Esophagus muscularis mucosa (tissue), 4 donors: Measurements from ENCODE around the gene FAM184B.
A peak's percentile ranks its signal among the peaks of the same experiment; 100 is the strongest.

Experiments used
- CTCF ChIP-seq, 3 experiments: fragments of 200-600 bp in 2 of 3; fragments of 450-650 bp in 1 of 3; sonication (generic) in 2 of 3; IDR thresholded peaks; one replicate each; pipeline ENCODE4 v1.5.1; 2017 to 2019; ENCODE audit warnings: antibody characterized with exemption in 3 of 3, mild to moderate bottlenecking in 2 of 3, moderate library complexity in 1 of 3
- EP300 ChIP-seq: sonication (generic); formaldehyde crosslinking; IDR thresholded peaks from one replicate; pipeline ENCODE4 v1.6.1; 2017; ENCODE audit warnings: antibody characterized with exemption
- POLR2A ChIP-seq: fragments of 450-650 bp; IDR thresholded peaks from one replicate; pipeline ENCODE4 v1.6.1; 2017; ENCODE audit warnings: antibody characterized with exemption, moderate library complexity, mild to moderate bottlenecking, low read depth
- POLR2AphosphoS5 ChIP-seq, 2 donors: sonication (generic); formaldehyde crosslinking; IDR thresholded peaks; one replicate each; pipeline ENCODE4 v1.6.1; 2017; ENCODE audit warnings: antibody characterized with exemption in 2 of 2

DNA sequence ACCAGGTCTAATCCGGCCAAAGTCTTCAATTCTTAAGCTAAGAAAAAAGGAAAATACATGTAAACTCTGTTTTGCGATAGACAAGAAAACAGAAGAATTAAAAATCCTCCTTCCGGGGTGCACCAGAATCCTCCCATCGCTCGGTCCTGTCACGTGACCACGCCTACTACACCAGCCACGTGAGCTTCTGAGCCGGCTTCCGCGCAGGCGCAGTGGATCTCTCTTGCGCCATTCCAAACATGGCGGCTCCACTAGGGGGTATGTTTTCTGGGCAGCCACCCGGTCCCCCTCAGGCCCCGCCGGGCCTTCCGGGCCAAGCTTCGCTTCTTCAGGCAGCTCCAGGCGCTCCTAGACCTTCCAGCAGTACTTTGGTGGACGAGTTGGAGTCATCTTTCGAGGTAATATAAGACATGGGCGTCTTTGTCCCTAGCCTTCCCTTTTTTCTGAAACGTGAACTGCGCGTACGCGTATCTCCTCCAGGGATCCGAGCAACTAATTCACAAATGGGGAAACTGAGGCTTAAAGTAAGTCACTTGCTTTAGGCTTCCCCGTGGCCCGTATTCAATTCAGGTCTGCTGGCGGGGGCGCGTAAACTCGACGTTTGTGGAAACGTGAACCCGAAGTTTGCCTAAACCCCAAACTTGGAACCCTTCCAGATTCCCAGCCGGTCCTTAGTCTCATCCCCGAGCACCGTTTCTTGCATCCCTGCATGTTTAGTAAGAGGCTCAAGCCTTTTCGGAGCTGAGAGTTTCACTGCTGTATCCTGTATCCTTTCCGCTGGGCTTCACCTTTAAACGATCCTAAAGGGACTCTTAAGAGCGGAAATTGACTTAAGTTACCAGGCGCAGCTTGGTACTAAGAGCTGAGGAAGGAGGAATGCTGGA is 166.8 kb downstream of the FAM184B start, which contains the start of gene MED28:
- TF ChIP-seq CTCF (IDR thresholded peaks at IDR 0.05): peak in 1 of 3 experiments; percentile 27
- peak; percentile 91 for TF ChIP-seq POLR2A
- TF ChIP-seq EP300: no peak
- TF ChIP-seq POLR2AphosphoS5 (IDR thresholded peaks at IDR 0.05): peak; percentile 97 to 98
